Myometrial cell (primary cell): ENCODE data around the gene RBMY1J. TPM values are rescaled to one million over a fixed set of nuclear protein-coding genes. Genes with fewer than 3 reads are reported as not detected.

Experiments
- total RNA-seq: library from RNA; depleted of rRNA; stranded (reverse); fragments of >200 nt; gene quantifications from 2 replicates; pipeline ENCODE4 v1.2.3, GENCODE V29; 2015

Gene RBMY1J
- not detected in 2 replicates for total RNA-seq

GRCh38 chrY:22403110-22403509 lies at the start of gene RBMY1J:
Gene RBMY1J, plus strand, starts transcription at chrY:22403410. Its CDS starts 2,038 bp downstream, at chrY:22405448.

Other genes with a start within 250 kb of the RBMY1J start
- gene RBMY1F, start 220.5 kb upstream of the RBMY1J start, total RNA-seq = not detected in 2 replicates